Fibroblast of lung (primary cell): ENCODE measurements around the gene IGSF21.

Experiments used
- CTCF ChIP-seq, 2 donors: IDR thresholded peaks in 1 of 2; conservative IDR thresholded peaks in 1 of 2; 1 replicate in 1 of 2; 2 replicates in 1 of 2; pipeline ENCODE4 v1.5.1; 2011 to 2012; ENCODE audit warnings: low read length in 2 of 2, control low read depth in 1 of 2, inconsistent platforms in 1 of 2, low read depth in 1 of 2, mild to moderate bottlenecking in 1 of 2
- EZH2 ChIP-seq: IDR thresholded peaks from 2 replicates; pipeline ENCODE4 v1.5.1; 2012; ENCODE audit warnings: low read length, control low read depth, mild to moderate bottlenecking; ENCODE audit errors: missing control alignments

GRCh38 chr1:18344755-18345154 lies 237.2 kb downstream of the IGSF21 start:
- TF ChIP-seq CTCF (conservative IDR thresholded peaks at IDR 0.05 in 1 of 2, IDR thresholded peaks at IDR 0.05 in 1 of 2; ENCODE audit: low read depth in 1 of 2, low read length in 2 of 2) (no peak), EZH2 (no peak)
